Activated T-cell treated with anti-CD3 and anti-CD28 coated beads, Interleukin-2, amount 50 U/mL, for 72 hours (primary cell): ENCODE measurements around the gene HMCN1. TPM values are rescaled to one million over a fixed set of nuclear protein-coding genes. Genes with fewer than 3 reads are reported as not detected.
"Not testable (repeated sequence)": the region's sequence is repeated elsewhere in the genome, so short reads cannot be mapped to it uniquely, and the experiment has no call there.

Source experiments
- ATAC-seq, 2 donors: fragments of 150-1000 bp; cut with Tn5 transposase; replicated peaks in 1 of 2; 2 replicates each; pipeline ENCODE4 v1.10.0; 2021; ENCODE audit warnings: moderate library complexity in 2 of 2, mild to moderate bottlenecking in 1 of 2
- DNase-seq, 2 donors: peaks; one replicate each; pipeline ENCODE4 v3.0.0; 2021 to 2022; ENCODE audit warnings: mixed read lengths in 1 of 2
- H3K27ac Mint-ChIP-seq: one replicate; pipeline ENCODE4 v1.8.0; 2022; ENCODE audit warnings: mild to moderate bottlenecking, moderate library complexity, mixed read lengths
- H3K27me3 Mint-ChIP-seq: one replicate; pipeline ENCODE4 v1.8.0; 2022; ENCODE audit warnings: low read depth, mixed read lengths
- H3K36me3 Mint-ChIP-seq, 2 donors: one replicate each; pipeline ENCODE4 v1.8.0; 2022; ENCODE audit warnings: mixed read lengths in 2 of 2, mild to moderate bottlenecking in 1 of 2; ENCODE audit not compliant: insufficient read depth in 2 of 2
- H3K4me1 Mint-ChIP-seq: one replicate; pipeline ENCODE4 v1.8.0; 2022; ENCODE audit warnings: low read depth, mixed read lengths
- H3K4me3 Mint-ChIP-seq, 2 donors: one replicate each; pipeline ENCODE4 v1.8.0; 2022; ENCODE audit warnings: mild to moderate bottlenecking in 2 of 2, mixed read lengths in 2 of 2, moderate library complexity in 2 of 2
- H3K9me3 Mint-ChIP-seq, 2 donors: one replicate each; pipeline ENCODE4 v1.8.0; 2022; ENCODE audit warnings: mixed read lengths in 2 of 2
- total RNA-seq, 2 donors: library from RNA; stranded (reverse); gene quantifications; one replicate each; pipeline ENCODE4 v1.2.3, GENCODE V29; 2022

The HMCN1 gene
- total RNA-seq, 2 donors from 2014 or later, result 0.05 to 0.12 TPM

DNA sequence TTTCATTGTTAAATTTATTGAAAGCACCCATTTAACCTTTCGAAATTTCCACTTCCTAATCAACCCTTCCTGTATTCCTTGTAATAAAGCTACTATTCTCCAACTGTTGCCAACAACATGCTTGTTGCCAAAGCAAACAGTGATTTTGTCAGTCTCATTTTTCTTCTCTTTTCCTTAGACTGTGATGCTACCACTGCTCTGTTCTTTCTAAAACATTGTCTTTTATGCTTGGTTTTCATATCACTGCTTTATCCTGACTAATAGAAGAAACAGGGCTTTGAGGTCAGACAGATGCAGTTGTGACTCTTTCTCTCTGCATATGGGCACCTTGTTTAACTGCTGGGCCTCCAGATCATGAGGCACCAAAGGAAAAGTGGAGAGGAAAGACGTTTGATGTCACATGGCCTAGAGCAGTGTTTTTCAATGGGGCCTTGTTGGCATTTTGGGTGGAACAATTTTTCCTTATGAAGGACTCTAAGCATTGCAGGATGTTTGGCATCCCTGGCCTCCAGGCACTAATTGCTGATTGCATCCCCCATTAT lies 56.1 kb downstream of the HMCN1 start:
- DNase-seq (no peak), ATAC-seq (no peak)
- Mint-ChIP-seq H3K9me3 (no peaks in the 10 kb centered on the region), H3K4me3 (no peak overlapping the region), H3K27ac (no peak overlapping the region), H3K27me3 (no peaks in the 10 kb centered on the region), H3K36me3 (no peaks in the 10 kb centered on the region), H3K4me1 (no peaks in the 10 kb centered on the region)

DNA sequence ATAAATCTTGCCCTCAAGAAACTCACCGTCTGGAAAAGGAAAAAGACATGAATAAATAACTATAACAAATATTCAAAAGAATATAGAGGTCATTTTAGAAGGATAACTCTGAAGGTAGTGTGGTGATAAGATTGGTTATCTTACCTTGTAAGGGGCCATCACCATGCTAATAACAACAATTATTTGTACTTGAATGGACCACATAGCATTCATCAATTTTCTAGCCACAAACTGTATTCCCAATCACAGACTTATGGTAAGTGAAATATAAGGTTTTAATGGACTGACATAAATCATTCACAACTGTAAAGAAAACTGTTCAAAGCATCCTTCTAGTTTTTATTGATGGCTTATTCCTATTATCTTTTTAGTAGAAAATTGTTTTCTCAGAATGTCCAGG lies 57.8 kb downstream of the HMCN1 start:
- no peaks in the 10 kb centered on the region for H3K27me3 Mint-ChIP-seq
- no peak overlapping the region for H3K27ac Mint-ChIP-seq
- ATAC-seq (no peak), DNase-seq (no peak)
- no peaks in the 10 kb centered on the region for H3K4me1 Mint-ChIP-seq
- peaks cover under 1 to 3% of the 10 kb centered on the region in 2 donors for H3K9me3 Mint-ChIP-seq
- H3K36me3 Mint-ChIP-seq, result no peaks in the 10 kb centered on the region
- H3K4me3 Mint-ChIP-seq, result no peak overlapping the region

DNA sequence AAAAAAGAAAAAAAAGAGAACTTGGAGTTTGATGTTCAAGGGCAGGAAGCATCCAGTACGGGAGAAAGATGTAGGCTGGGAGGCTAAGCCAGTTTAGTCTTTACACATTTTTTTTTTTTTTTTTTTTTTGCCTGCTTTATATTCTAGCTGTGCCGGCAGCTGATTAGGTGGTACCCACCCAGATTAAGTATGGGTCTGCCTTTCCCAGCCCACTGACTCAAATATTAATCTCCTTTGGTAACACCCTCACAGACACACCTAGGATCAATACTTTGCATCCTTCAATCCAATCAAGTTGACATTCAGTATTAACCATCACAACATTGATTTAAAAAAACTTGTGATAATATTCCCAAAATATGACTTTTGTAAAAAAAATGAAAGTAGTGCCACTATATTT lies 60.3 kb downstream of the HMCN1 start:
- H3K36me3 Mint-ChIP-seq, H3K27ac Mint-ChIP-seq, H3K27me3 Mint-ChIP-seq, H3K4me3 Mint-ChIP-seq, ATAC-seq, DNase-seq, H3K9me3 Mint-ChIP-seq, H3K4me1 Mint-ChIP-seq: not testable (repeated sequence)

DNA sequence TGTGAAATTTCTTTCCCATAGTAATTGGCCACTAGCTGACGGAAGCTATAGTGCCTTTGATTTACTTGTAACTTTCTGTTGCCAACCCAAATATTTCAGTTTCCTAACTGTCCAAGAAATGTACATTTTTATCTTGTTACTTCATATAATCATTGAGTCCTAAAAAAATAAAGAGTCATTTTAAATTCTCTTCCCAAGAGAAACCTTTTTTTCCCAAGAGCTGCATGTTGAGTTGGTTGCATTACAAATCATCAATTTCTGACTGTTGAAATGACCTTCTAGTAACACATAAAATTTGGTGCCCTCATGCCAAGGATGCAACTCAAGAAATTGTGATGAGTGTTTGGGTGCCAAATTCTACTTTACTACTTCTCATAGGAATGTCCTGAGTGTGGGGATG lies 61.0 kb downstream of the HMCN1 start:
- no peak overlapping the region for H3K27ac Mint-ChIP-seq
- H3K27me3 Mint-ChIP-seq, result no peaks in the 10 kb centered on the region
- peaks cover 5 to 9% of the 10 kb centered on the region in 2 donors for H3K9me3 Mint-ChIP-seq

DNA sequence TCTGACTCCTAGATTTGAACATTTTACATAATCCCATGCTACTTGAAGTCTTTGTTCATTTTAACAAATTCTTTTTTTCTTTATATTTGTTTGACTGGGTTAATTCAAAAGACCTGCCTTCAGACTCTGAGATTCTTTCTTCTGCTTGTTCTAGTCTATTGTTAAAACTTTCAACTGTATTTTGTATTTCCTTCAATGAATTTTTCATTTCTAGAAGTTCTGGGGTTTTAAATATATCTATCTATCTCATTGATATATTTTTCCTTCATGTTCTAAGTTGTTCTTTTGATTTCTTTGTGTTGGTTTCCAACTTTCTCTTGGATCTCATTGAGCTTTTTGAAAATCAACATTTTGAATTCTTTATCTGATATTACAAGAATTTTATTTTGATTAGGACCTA lies 64.3 kb downstream of the HMCN1 start:
- no peak overlapping the region for H3K4me3 Mint-ChIP-seq
- H3K27me3 Mint-ChIP-seq, result no peaks in the 10 kb centered on the region
- peaks cover 5 to 9% of the 10 kb centered on the region in 2 donors for H3K9me3 Mint-ChIP-seq
- no peak for ATAC-seq
- H3K4me1 Mint-ChIP-seq, result no peaks in the 10 kb centered on the region
- DNase-seq, result no peak
- no peak overlapping the region for H3K27ac Mint-ChIP-seq
- H3K36me3 Mint-ChIP-seq, result peaks cover 0 to 5% of the 10 kb centered on the region in 2 donors

More for the DNA sequence above, 61.0 kb downstream of the HMCN1 start:
- peaks cover 0 to 5% of the 10 kb centered on the region in 2 donors for H3K36me3 Mint-ChIP-seq
- H3K4me1 Mint-ChIP-seq, result no peaks in the 10 kb centered on the region
- DNase-seq, result no peak
- ATAC-seq, result no peak
- H3K4me3 Mint-ChIP-seq, result no peak overlapping the region

DNA sequence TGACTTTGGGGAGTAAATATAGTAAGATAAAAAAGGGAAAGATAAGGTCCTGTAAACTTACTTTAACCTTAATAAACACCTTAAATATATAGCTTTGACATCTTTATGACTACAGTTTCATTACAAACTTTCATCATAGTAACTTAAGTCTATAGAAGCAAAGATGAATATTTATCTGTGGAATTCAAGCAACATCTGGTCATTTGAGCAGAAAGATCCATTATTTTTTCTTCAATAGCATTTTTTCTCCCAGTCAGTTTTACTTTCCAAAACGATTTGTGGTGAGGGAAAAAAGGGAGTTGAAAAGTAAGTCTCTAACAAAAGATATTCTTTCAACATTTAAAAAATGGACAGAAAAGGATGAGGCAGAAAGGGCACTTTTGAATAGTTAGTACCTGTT lies 69.0 kb downstream of the HMCN1 start:
- peaks cover 7% of the 10 kb centered on the region for H3K27me3 Mint-ChIP-seq
- H3K36me3 Mint-ChIP-seq, result peaks cover 0 to 2% of the 10 kb centered on the region in 2 donors
- H3K27ac Mint-ChIP-seq, result no peak overlapping the region
- H3K4me3 Mint-ChIP-seq, result no peak overlapping the region
- peaks cover 0 to 7% of the 10 kb centered on the region in 2 donors for H3K9me3 Mint-ChIP-seq
- ATAC-seq (no peak), DNase-seq (no peak)
- no peaks in the 10 kb centered on the region for H3K4me1 Mint-ChIP-seq

DNA sequence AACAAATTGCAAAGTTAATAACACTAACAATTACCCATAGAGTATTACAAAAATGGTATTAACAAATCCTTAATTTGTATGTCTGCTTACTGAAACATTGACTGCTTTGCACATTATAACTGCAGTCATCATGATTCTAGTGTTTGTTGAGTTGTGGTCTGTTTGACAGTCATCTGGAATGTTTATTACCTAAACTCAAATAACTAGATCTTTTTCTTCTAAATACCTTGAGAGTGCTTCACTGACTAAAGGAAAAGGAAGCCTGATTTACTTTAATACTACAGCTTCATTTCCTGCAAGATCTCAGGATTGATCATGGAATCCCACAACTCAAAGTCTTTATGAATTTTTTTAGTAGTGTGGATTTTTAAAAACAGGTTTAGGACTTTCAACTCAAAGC lies 70.0 kb downstream of the HMCN1 start:
- peaks cover 0 to 2% of the 10 kb centered on the region in 2 donors for H3K36me3 Mint-ChIP-seq

DNA sequence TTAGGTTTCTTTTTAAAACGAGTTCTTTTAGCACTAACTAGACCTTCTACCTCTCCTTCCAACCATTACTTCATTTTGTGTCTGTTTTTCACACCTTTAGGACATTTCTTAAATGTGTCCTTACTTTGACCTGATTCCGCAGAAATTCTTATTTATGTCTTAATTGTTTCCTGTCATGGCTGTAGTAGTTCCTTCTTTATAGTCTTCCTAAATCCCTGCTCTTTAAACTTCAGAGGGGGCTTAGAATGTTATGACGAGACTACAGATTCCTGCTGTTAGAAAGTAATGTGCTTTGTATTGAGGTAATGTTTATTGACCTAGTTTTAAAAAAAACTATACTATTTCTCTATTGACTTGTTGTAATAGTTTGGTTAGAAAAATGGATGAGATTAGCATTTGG lies 70.4 kb downstream of the HMCN1 start:
- peaks cover 7% of the 10 kb centered on the region for H3K27me3 Mint-ChIP-seq
- DNase-seq (no peak), ATAC-seq (no peak)
- H3K9me3 Mint-ChIP-seq, result peaks cover 0 to 2% of the 10 kb centered on the region in 2 donors
- no peak overlapping the region for H3K4me3 Mint-ChIP-seq
- H3K36me3 Mint-ChIP-seq, result peaks cover 0 to 2% of the 10 kb centered on the region in 2 donors
- no peak overlapping the region for H3K27ac Mint-ChIP-seq
- H3K4me1 Mint-ChIP-seq, result no peaks in the 10 kb centered on the region

More for the DNA sequence above, 70.0 kb downstream of the HMCN1 start:
- ATAC-seq (no peak), DNase-seq (no peak)
- peaks cover 7% of the 10 kb centered on the region for H3K27me3 Mint-ChIP-seq
- no peak overlapping the region for H3K4me3 Mint-ChIP-seq
- H3K9me3 Mint-ChIP-seq, result peaks cover 0 to 4% of the 10 kb centered on the region in 2 donors
- no peak overlapping the region for H3K27ac Mint-ChIP-seq
- H3K4me1 Mint-ChIP-seq, result no peaks in the 10 kb centered on the region

DNA sequence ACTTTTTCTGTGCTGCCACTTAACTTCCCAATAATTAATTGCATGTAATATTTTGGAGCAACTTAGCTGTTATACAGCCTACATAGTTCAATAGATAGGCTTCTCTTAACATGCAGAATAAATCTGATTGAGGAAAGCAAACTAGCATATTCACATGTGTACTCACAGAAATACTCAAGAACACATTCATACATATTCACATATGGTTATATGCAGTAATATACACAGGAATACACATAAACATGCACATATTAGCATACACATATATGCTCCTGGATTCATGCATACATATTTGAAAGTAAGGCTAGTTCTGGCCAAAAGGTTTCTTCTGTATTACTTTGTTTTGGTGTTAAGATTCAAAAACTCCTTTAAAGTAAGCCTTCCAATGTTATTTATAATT lies 73.1 kb downstream of the HMCN1 start:
- Mint-ChIP-seq H3K27ac (no peak overlapping the region), H3K27me3 (peaks cover 13% of the 10 kb centered on the region), H3K4me3 (no peak overlapping the region), H3K36me3 (no peaks in the 10 kb centered on the region), H3K9me3 (no peaks in the 10 kb centered on the region), H3K4me1 (no peaks in the 10 kb centered on the region)
- DNase-seq (no peak), ATAC-seq (no peak)

DNA sequence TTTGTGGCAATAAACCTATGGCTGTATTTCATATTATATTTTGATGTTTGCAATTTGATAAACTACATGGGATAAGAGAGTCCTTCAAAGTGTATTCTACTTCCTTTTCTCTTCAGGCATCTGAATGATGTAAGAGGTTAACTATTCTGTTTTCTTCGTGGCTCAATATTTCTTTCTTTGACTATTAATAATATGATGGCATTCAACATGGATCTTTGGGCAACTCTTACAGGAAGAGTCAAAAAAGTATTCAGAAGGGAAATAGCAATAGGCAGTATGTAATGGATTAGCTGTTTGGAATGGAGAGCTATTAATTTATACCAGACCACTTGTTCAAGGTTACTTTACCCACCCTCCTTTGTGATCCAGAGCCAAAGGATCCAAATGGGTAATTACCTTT lies 74.4 kb downstream of the HMCN1 start:
- no peak overlapping the region for H3K4me3 Mint-ChIP-seq
- H3K27me3 Mint-ChIP-seq, result peaks cover 13% of the 10 kb centered on the region

DNA sequence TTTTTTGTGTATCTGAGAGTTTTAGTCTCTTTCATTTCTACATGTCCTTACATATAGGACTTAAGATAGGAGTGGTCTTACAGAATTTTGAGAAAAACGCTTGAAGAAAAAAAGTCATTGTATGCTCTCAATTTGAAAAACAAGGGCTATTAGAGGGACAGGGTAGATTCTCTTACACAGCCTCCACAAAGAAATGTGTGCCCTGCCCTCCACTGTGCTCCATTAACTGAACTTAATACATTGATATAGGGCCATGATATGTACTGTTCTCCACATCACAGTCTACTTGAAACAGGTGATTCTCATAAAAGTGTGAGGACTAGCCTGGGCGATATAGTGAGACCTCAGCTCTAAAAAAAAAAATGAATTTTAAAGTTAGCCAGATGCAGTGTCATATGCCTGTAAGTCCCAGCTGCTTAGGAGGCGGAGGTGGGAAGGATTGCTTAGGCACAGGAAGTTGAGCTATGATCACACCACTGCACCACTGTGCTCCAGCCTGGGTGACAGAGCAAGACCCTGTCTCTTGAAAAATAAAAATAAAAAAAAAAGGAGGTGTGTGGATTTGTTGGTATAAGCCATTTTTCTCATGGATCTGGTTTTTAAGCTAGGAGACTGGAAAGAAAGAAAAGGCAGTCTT lies 77.0 kb downstream of the HMCN1 start:
- H3K4me3 Mint-ChIP-seq, result no peak overlapping the region
- H3K9me3 Mint-ChIP-seq, result no peaks in the 10 kb centered on the region
- DNase-seq (no peak), ATAC-seq (no peak)
- no peak overlapping the region for H3K27ac Mint-ChIP-seq
- peaks cover 6% of the 10 kb centered on the region for H3K27me3 Mint-ChIP-seq
- H3K4me1 Mint-ChIP-seq, result no peaks in the 10 kb centered on the region
- no peaks in the 10 kb centered on the region for H3K36me3 Mint-ChIP-seq

More for the DNA sequence above, 74.4 kb downstream of the HMCN1 start:
- no peaks in the 10 kb centered on the region for H3K9me3 Mint-ChIP-seq
- no peaks in the 10 kb centered on the region for H3K36me3 Mint-ChIP-seq
- no peak overlapping the region for H3K27ac Mint-ChIP-seq
- no peaks in the 10 kb centered on the region for H3K4me1 Mint-ChIP-seq
- DNase-seq, result no peak
- no peak for ATAC-seq

DNA sequence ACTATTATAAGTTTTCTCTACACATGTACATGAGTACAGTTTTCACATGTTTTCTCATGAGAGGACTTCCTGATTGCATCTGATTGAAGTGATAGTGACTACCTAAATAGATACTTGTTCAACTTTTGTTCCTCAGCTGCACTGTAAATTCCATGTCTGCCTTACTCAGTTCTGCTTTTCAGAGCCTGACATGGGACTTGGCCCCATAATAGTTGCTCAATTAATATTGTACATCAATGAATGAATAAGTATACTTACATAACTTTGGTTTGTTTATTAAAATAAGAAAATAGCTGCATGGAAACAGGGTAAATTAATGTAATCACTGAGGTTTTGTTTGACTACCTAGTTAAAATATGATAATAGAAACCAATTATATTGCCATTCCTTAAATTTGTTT lies 78.7 kb downstream of the HMCN1 start:
- no peaks in the 10 kb centered on the region for H3K36me3 Mint-ChIP-seq
- no peaks in the 10 kb centered on the region for H3K9me3 Mint-ChIP-seq
- ATAC-seq (no peak), DNase-seq (no peak)
- H3K4me1 Mint-ChIP-seq, result no peaks in the 10 kb centered on the region
- H3K27ac Mint-ChIP-seq, result no peak overlapping the region
- H3K27me3 Mint-ChIP-seq, result peaks cover 6% of the 10 kb centered on the region
- no peak overlapping the region for H3K4me3 Mint-ChIP-seq

DNA sequence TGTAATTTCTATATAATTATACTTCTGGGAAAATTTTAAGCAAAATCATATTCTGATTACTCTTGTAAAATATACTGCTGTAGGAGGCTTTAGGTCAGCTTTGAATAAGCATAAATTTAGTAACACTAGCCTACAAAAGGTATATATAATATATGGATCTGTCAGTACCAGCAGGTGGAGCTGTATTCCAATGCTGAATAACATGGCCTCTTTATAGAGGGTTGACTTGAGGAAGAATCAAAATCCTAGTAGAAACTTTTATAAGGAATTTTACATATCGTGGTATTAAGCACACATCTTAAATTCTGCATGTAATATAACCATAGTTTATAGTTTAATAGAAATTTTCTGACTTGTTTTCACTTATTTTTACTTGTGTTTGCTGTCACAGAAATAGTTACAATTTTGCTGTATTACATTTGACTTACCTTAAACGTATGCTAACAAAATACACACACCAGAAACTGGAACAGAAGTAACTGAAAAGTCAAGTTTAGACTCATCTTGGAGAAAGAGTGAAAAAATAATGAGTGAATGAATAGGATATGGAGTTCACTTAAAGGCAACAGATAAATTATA lies 79.3 kb downstream of the HMCN1 start:
- ATAC-seq, result peak; percentile 43 to 49
- no peak overlapping the region for H3K4me3 Mint-ChIP-seq
- no peaks in the 10 kb centered on the region for H3K36me3 Mint-ChIP-seq
- H3K9me3 Mint-ChIP-seq, result no peaks in the 10 kb centered on the region
- no peaks in the 10 kb centered on the region for H3K4me1 Mint-ChIP-seq
- peaks cover 6% of the 10 kb centered on the region for H3K27me3 Mint-ChIP-seq
- no peak for DNase-seq
- no peak overlapping the region for H3K27ac Mint-ChIP-seq

DNA sequence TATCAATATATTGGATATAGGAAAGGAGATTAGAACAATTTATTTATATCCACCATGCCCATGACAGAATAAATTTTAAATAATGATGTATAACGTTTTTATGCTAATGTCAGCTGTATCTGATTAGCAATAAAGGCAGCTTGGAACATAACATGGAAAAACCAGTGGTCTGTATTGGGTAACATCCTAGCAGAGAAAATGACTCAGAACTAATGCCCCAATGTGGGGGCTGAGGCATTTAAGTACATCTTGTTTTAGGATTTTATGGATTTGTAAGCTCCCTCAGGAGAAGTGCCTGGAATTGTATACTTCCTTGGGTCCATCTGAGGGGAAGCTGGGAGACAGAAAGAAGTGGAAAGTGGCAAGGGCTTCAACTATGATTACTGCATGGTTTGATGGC lies 82.3 kb downstream of the HMCN1 start:
- Mint-ChIP-seq H3K27me3 (no peaks in the 10 kb centered on the region), H3K4me1 (no peaks in the 10 kb centered on the region)

More for the DNA sequence above, 82.3 kb downstream of the HMCN1 start:
- Mint-ChIP-seq H3K27ac (no peak overlapping the region), H3K4me3 (no peak overlapping the region), H3K36me3 (no peaks in the 10 kb centered on the region), H3K9me3 (no peaks in the 10 kb centered on the region)
- ATAC-seq, result no peak
- DNase-seq, result no peak
